ENCODE measurements around the gene RASL10B. TPM values are rescaled to one million over a fixed set of nuclear protein-coding genes. Genes with fewer than 3 reads are reported as not detected.

The RASL10B gene
- total RNA-seq, 1 donor from 2014 or later: 2.6 TPM

DNA sequence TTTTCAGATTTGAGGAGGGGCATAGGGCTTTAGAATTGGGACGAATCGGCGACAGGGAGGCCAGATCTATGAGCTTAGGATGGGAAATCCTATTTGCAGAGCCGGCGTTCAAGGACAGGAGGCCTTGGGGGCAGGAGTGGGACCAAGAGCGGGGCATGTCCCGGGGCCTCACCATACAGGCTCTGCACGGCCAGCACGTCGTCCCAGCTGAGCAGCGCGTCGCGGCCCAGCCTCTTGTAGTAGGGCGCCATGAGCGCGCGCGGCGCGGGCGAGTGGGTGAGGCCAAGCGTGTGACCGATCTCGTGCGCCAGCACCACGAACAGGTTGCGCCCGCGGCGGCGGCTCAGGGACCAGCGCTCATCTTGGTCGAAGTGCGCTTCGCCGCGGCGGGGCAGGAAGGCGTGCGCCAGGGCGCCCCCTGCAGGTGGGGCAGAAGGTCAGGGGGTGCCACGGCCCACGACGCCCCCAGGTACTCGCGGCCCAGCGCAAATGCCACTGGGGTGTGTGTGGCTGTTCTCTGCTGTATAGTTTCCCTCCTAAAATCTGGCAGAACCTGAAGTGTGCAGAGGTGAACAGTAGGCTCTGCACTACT, 38.6 kb downstream of the RASL10B start:
- H3K4me3 ChIP-seq (ENCODE audit: low read depth, low read length): no peak overlapping the region
- TF ChIP-seq, protein P1, sequence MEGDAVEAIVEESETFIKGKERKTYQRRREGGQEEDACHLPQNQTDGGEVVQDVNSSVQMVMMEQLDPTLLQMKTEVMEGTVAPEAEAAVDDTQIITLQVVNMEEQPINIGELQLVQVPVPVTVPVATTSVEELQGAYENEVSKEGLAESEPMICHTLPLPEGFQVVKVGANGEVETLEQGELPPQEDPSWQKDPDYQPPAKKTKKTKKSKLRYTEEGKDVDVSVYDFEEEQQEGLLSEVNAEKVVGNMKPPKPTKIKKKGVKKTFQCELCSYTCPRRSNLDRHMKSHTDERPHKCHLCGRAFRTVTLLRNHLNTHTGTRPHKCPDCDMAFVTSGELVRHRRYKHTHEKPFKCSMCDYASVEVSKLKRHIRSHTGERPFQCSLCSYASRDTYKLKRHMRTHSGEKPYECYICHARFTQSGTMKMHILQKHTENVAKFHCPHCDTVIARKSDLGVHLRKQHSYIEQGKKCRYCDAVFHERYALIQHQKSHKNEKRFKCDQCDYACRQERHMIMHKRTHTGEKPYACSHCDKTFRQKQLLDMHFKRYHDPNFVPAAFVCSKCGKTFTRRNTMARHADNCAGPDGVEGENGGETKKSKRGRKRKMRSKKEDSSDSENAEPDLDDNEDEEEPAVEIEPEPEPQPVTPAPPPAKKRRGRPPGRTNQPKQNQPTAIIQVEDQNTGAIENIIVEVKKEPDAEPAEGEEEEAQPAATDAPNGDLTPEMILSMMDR (IDR thresholded peaks at IDR 0.05; ENCODE audit: insufficient read depth, low read length, poor library complexity, severe bottlenecking): peak; percentile 20
- H3K27me3 ChIP-seq (ENCODE audit: control insufficient read depth, insufficient read depth, low read length): peaks cover 17% of the 10 kb centered on the region
- no peak for DNase-seq (ENCODE audit: low read depth)
- no peaks in the 10 kb centered on the region for H3K36me3 ChIP-seq (ENCODE audit: control insufficient read depth, insufficient read depth, low read length)

DNA sequence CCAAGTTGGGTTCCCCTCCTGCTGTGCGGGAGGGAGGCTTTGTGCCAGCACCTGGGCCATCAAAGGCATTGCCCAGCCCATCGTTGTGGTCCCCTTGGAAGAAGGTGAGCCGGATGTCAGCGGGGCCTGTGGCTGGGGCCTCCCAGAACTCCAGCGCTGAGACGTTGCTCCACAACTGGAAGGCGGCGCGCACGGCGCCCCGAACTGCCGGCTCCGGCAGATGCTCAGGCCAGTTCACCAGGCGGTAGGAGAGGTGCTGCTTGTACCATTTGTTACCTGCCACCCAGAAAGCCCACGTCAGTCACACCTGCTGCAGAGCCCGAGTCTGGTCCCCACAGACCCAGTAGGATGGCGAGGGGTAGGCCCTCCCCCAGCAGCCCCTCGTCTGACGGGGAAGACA, 41.7 kb downstream of the RASL10B start:
- no peaks in the 10 kb centered on the region for H3K36me3 ChIP-seq (ENCODE audit: control insufficient read depth, insufficient read depth, low read length)
- TF ChIP-seq, protein P1 (IDR thresholded peaks at IDR 0.05; ENCODE audit: insufficient read depth, low read length, poor library complexity, severe bottlenecking): no peak
- DNase-seq (ENCODE audit: low read depth): no peak
- peaks cover 17% of the 10 kb centered on the region for H3K27me3 ChIP-seq (ENCODE audit: control insufficient read depth, insufficient read depth, low read length)
- H3K4me3 ChIP-seq (ENCODE audit: low read depth, low read length): no peak overlapping the region

DNA sequence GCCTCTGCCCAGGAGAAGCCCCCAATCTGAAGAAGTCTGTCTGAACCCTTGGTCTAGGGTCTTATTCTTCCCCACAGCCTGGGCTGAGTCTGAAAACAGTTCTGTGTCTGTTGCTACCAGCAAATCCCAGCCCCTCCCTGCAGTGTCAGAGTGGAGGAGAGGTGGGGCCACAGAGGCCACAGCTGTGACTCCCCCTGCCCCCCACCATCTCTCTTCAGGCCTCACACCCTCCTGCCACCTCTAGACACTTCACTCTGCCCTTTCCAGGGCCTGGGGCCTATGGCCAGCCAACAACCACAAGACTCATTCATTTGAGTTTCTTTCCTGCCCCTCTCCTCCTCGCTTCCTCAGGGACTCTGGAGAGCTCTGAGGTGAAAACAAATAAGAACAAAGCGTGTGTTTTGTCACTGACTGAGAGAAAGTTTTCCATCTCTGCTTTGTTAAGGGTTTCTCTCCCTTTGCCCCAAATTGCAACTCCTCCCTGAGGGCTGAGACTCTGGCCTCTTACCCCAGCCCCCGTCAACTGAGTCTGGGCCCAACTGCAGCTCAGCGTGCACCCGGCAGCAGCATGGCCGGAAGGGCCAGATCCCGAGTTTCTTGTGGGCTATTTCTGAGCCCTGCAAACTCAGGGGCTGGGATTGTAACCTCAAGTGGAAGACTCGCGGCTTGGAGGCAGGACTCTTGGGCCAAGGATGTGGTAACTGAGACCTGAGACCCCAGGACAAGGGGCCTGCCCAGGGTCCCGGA, 42.4 kb downstream of the RASL10B start:
- no peaks in the 10 kb centered on the region for H3K36me3 ChIP-seq (ENCODE audit: control insufficient read depth, insufficient read depth, low read length)
- H3K27me3 ChIP-seq (ENCODE audit: control insufficient read depth, insufficient read depth, low read length): peaks cover 17% of the 10 kb centered on the region
- no peak for DNase-seq (ENCODE audit: low read depth)
- H3K4me3 ChIP-seq (ENCODE audit: low read depth, low read length): no peak overlapping the region
- TF ChIP-seq, protein P1 (IDR thresholded peaks at IDR 0.05; ENCODE audit: insufficient read depth, low read length, poor library complexity, severe bottlenecking): no peak

DNA sequence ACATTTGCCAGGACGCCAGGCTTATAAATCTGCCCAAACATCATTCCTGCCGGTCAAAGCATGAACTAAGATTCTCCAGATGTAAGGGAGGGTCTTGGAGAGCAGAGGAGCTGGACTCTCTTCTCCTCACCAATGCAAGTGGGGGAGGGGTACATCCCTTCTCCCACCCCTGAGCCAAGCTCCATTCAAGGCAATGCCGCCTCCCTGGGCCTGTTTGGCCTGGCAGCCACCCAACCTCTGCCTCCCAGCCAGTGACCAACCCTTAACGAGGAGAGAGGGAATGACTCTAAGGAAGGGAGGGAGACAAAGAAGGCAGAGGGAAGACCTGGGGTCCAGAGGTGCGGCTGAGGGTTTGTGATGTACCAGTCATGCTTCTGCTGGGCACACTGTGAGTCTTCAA, 43.1 kb downstream of the RASL10B start:
- DNase-seq (ENCODE audit: low read depth): no peak
- peaks cover 14% of the 10 kb centered on the region for H3K27me3 ChIP-seq (ENCODE audit: control insufficient read depth, insufficient read depth, low read length)
- H3K36me3 ChIP-seq (ENCODE audit: control insufficient read depth, insufficient read depth, low read length): no peaks in the 10 kb centered on the region
- TF ChIP-seq, protein P1 (IDR thresholded peaks at IDR 0.05; ENCODE audit: insufficient read depth, low read length, poor library complexity, severe bottlenecking): no peak
- H3K4me3 ChIP-seq (ENCODE audit: low read depth, low read length): no peak overlapping the region

DNA sequence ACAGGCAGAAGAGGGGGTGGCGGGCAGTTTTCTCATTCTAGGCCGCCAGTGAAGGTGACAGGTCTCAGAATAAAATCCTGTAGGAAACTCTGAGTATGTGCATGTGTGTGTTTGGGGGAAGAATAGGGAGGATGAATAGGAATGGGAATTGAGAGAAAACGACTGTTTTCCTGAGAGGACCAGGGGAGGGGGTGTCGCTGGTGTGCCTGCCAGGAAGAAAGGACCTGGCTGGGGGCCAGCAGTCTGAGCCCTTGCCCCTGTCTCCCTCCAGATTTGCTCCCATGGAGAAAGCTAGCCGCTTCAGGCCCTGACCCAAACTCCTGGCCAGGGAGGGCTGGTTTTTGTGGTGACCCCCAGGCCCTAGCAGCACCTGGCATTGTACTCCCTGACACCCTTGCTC, 43.6 kb downstream of the RASL10B start:
- TF ChIP-seq, protein P1 (IDR thresholded peaks at IDR 0.05; ENCODE audit: insufficient read depth, low read length, poor library complexity, severe bottlenecking): no peak
- Histone ChIP-seq H3K27me3 (ENCODE audit: control insufficient read depth, insufficient read depth, low read length) (peaks cover 14% of the 10 kb centered on the region), H3K4me3 (ENCODE audit: low read depth, low read length) (no peak overlapping the region), H3K36me3 (ENCODE audit: control insufficient read depth, insufficient read depth, low read length) (no peaks in the 10 kb centered on the region)
- no peak for DNase-seq (ENCODE audit: low read depth)
